ENCODE measurements around the gene ATAD3C. TPM values are rescaled to one million over a fixed set of nuclear protein-coding genes. Genes with fewer than 3 reads are reported as not detected.
A peak's percentile ranks its signal among the peaks of the same experiment; 100 is the strongest.

The ATAD3C gene
- total and polyA plus RNA-seq, 2 of the 4 experiments (the other 2 are of a cell fraction) = not detected

DNA sequence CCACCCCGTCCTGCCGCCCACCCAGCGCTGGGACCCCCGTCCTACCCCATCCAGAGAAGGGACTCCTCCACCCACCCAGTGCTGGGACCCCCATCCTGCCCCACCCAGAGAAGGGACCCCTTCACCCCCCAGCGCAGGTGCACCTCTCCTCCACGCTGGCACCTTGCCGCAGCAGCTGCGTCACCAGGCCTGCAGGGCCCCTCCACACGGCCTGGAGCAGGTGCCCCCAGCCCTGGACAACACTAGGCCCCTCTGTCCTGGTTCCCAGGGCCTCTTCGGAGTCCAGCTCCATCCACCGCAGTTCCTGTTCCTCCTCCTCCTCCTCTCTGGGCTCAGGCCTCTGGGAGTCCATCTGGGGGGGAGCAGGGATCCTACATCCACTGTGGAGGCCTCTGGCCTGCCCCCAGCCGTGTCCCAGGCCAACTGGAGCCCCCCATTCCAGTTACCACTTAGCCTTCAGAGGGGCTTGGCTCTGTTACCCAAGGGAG is 28.8 kb upstream of the ATAD3C start:
- no peak overlapping the region for H2AK5ac ChIP-seq (ENCODE audit: low read depth, low read length)
- no peaks in the 10 kb centered on the region for H3K9me1 ChIP-seq (ENCODE audit: insufficient read depth, low read length)
- BruUV-seq (replicated peaks) = no TSS peak
- no peak overlapping the region for H4K8ac ChIP-seq (ENCODE audit: low read depth in 2 of 2, low read length in 2 of 2)
- dilution Hi-C loops (cut with HindIII; ENCODE audit: low sequenced_read_pairs, unreplicated experiment) (no loop called here), in situ Hi-C loops (cut with MboI; ENCODE audit: low sequenced_read_pairs) (no loop called here), intact Hi-C loops (cut with micrococcal nuclease) (no loop called here)
- H2AK9ac ChIP-seq (replicated peaks; ENCODE audit: low read depth, low read length, poor library complexity) = no peak overlapping the region
- H4K91ac ChIP-seq (ENCODE audit: insufficient read depth, low read depth, low read length) = no peak overlapping the region
- no peak overlapping the region for H2BK5ac ChIP-seq (ENCODE audit: low read depth, low read length, poor library complexity, severe bottlenecking)
- no peak overlapping the region for H4K5ac ChIP-seq (ENCODE audit: low read depth, low read length)
- H3K4me2 ChIP-seq (ENCODE audit: low read depth, low read length) = no peak overlapping the region
- no peak overlapping the region for H2BK20ac ChIP-seq (ENCODE audit: low read depth, low read length)
- no peak overlapping the region for H3K23ac ChIP-seq (ENCODE audit: low read depth, low read length)
- CTCF ChIA-PET = no interaction called here
- no peaks in the 10 kb centered on the region for H3K36me3 ChIP-seq (ENCODE audit: control insufficient read depth, insufficient read depth, low read length)
- no peak for DNase-seq
- H3K79me1 ChIP-seq (ENCODE audit: low read depth in 1 of 2, low read length in 2 of 2) = no peaks in the 10 kb centered on the region
- H3K4ac ChIP-seq (ENCODE audit: low read depth, low read length) = no peak overlapping the region
- H3K14ac ChIP-seq (replicated peaks; ENCODE audit: low read depth, low read length) = no peak overlapping the region
- TF ChIP-seq RAD21 (IDR thresholded peaks at IDR 0.05; ENCODE audit: low read length) = no peak
- no peak overlapping the region for H3K56ac ChIP-seq (ENCODE audit: extremely low read depth, insufficient read depth, low read length)
- H2BK120ac ChIP-seq (ENCODE audit: low read depth, low read length) = no peak overlapping the region
- no peak overlapping the region for H3K9ac ChIP-seq (ENCODE audit: low read depth, low read length)
- no peak overlapping the region for H3K27ac ChIP-seq (ENCODE audit: insufficient read depth, low read length)
- H3K4me3 ChIP-seq (ENCODE audit: insufficient read depth, low read depth, low read length) = no peak overlapping the region
- peak overlapping the region; percentile 21 for H2AFZ ChIP-seq (replicated peaks; ENCODE audit: low read length, poor library complexity)
- WGBS, 2 experiments (ENCODE audit: extremely low coverage in 2 of 2, insufficient read length in 1 of 2) = 80% methylated on average over 1 of the region's 12 CpGs; no CpG with 5 or more reads in 1 of the 2 experiments
- H2BK15ac ChIP-seq (ENCODE audit: low read depth, low read length) = no peak overlapping the region
- POLR2A ChIA-PET (ENCODE audit: unreplicated experiment) = no interaction called here
- H3K27me3 ChIP-seq (ENCODE audit: control insufficient read depth, insufficient read depth, low read length) = no peaks in the 10 kb centered on the region
- H3K4me1 ChIP-seq (ENCODE audit: control insufficient read depth, insufficient read depth, low read length) = peaks cover 3% of the 10 kb centered on the region; the same call in 1 of the 2 replicates
- no peaks in the 10 kb centered on the region for H4K20me1 ChIP-seq (ENCODE audit: insufficient read depth, low read length)
- no peaks in the 10 kb centered on the region for H3K9me3 ChIP-seq (ENCODE audit: control insufficient read depth, insufficient read depth, low read length)
- ATAC-seq (ENCODE audit: low read depth) = no peak
- no peak overlapping the region for H3K18ac ChIP-seq (ENCODE audit: low read depth, low read length)
